Left hindlimb (tissue), 1 donor: ENCODE data around the gene CDKN2AIPNL.
A peak's percentile ranks its signal among the peaks of the same experiment; 100 is the strongest.
"Not testable (repeated sequence)": the region's sequence is repeated elsewhere in the genome, so short reads cannot be mapped to it uniquely, and the experiment has no call there.

Source experiments
- DNase-seq: peaks from one replicate; pipeline ENCODE4 v3.0.0-alpha.2; 2018

Gene CDKN2AIPNL

GRCh38 chr5:134396274-134396673, 15.4 kb downstream of the CDKN2AIPNL start:
- DNase-seq, result no peak

- no peak for DNase-seq
These were observed 16.7 kb downstream of the CDKN2AIPNL start for GRCh38 chr5:134394932-134395331.

- DNase-seq, result no peak
These were observed 19.4 kb downstream of the CDKN2AIPNL start for GRCh38 chr5:134392301-134392700.

GRCh38 chr5:134387443-134387842, 24.2 kb downstream of the CDKN2AIPNL start:
- no peak for DNase-seq

GRCh38 chr5:134383980-134384697, 27.5 kb downstream of the CDKN2AIPNL start:
- no peak for DNase-seq

- DNase-seq, result not testable (repeated sequence)
These were observed 29.5 kb downstream of the CDKN2AIPNL start for GRCh38 chr5:134382204-134382603.

- no peak for DNase-seq
These were observed 31.3 kb downstream of the CDKN2AIPNL start for GRCh38 chr5:134380346-134380745.

GRCh38 chr5:134374232-134374631, 37.4 kb downstream of the CDKN2AIPNL start:
- DNase-seq, result no peak

- DNase-seq, result not testable (repeated sequence)
These were observed 38.0 kb downstream of the CDKN2AIPNL start for GRCh38 chr5:134373633-134374032.

GRCh38 chr5:134371834-134372340, 39.8 kb downstream of the CDKN2AIPNL start:
- DNase-seq, result peak; percentile 75

GRCh38 chr5:134370871-134371833, 40.5 kb downstream of the CDKN2AIPNL start, which contains the start of gene UBE2B:
TSS of gene UBE2B (plus strand) at chr5:134371569. CDS start at chr5:134371596, 27 bp downstream.
- peak; percentile 99 for DNase-seq

GRCh38 chr5:134370311-134370870, 41.3 kb downstream of the CDKN2AIPNL start:
- DNase-seq, result no peak

- no peak for DNase-seq
These were observed 46.1 kb downstream of the CDKN2AIPNL start for GRCh38 chr5:134365604-134366003.

- no peak for DNase-seq
These were observed 56.0 kb downstream of the CDKN2AIPNL start for GRCh38 chr5:134355681-134356080.
